Fibroblast of the aortic adventitia (primary cell): ENCODE results near the gene TOLLIP. TPM values are rescaled to one million over a fixed set of nuclear protein-coding genes. Genes with fewer than 3 reads are reported as not detected.

Source experiments
- DNase-seq: peaks from one replicate; pipeline ENCODE4 v3.0.0-alpha.2; 2010; ENCODE audit warnings: low read depth
- H3K4me3 ChIP-seq: 2 replicates; pipeline ENCODE4 v1.5.1; 2011; ENCODE audit warnings: low read depth, mild to moderate bottlenecking, control low read depth, low read length, moderate library complexity
- total RNA-seq: library from RNA; depleted of rRNA; stranded (reverse); fragments of >200 nt; gene quantifications from 2 replicates; pipeline ENCODE4 v1.2.3, GENCODE V29; 2012; ENCODE audit warnings: low replicate concordance
- TF ChIP-seq, protein P1 (sequence below): IDR thresholded peaks from 2 replicates; pipeline ENCODE4 v1.5.1; 2011; ENCODE audit warnings: mild to moderate bottlenecking, low read length, control low read depth, inconsistent platforms; ENCODE audit not compliant: insufficient read depth

The TOLLIP gene
- total RNA-seq, 1 donor: 25.4 TPM

DNA sequence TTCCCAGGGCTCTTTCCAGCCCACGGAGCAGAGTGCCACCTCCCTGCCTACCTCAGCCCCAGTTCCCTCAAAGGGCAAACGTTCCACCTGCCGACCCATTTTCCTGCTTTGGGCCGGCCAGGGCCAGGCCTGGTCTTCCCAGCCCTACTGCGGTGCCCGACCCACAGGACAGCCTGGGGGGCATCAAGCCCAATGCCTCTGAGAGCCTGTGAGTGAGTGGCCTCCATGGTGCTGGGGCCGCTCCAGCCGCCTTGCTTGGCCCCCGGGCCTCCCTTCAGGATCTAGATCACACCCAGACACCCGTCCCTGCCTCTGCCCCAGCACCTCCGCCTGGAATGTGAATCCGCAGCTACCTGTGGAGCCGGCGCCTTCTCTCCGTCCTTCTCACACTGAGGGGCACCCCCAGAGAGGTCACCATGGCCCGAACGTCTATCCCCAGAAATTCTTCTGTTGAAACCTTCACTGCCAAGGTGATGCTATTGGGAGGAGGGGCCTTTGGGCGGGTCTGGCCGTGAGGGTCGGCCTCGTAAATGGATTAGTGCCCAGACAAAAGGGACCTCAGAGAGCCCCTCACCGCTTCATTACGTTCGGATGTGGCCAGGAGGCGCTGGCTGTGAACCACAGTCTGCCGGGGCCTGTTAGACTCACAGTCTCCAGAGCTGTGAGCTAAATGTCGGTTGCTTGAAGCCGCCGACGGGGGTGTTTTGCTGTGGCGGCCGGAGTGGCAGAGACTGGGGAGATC, 44.1 kb upstream of the TOLLIP start:
- no peak overlapping the region for H3K4me3 ChIP-seq
- no peak for DNase-seq
- TF ChIP-seq, protein P1, sequence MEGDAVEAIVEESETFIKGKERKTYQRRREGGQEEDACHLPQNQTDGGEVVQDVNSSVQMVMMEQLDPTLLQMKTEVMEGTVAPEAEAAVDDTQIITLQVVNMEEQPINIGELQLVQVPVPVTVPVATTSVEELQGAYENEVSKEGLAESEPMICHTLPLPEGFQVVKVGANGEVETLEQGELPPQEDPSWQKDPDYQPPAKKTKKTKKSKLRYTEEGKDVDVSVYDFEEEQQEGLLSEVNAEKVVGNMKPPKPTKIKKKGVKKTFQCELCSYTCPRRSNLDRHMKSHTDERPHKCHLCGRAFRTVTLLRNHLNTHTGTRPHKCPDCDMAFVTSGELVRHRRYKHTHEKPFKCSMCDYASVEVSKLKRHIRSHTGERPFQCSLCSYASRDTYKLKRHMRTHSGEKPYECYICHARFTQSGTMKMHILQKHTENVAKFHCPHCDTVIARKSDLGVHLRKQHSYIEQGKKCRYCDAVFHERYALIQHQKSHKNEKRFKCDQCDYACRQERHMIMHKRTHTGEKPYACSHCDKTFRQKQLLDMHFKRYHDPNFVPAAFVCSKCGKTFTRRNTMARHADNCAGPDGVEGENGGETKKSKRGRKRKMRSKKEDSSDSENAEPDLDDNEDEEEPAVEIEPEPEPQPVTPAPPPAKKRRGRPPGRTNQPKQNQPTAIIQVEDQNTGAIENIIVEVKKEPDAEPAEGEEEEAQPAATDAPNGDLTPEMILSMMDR: no peak

DNA sequence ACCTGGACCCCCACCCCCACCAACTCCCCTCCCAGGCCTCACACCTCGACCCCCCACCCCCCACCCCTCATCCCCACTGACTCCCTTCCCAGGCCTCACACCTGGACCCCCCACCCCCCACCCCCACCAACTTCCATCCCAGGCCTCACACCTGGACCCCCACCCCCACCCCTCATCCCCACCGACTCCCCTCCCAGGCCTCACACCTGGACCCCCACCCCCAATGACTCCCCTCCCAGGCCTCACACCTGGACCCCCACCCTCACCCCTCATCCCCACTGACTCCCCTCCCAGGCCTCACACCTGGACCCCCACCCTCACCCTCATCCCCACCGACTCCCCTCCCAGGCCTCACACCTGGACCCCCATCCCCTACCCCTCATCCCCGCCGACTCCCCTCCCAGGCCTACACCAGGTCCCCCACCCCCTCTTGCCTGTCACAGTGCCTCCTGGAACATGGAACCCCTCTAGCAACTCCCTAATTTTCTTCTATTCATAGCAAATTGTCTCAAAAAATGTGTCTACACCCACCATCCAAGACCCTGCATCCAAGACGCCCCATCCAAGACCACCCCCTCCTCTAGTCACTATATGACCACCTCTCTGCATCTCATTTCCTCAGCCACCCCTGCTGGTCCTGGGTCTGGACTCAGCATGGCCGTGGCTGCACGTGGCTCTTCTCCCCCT, 43.4 kb upstream of the TOLLIP start:
- DNase-seq: no peak
- TF ChIP-seq, protein P1: no peak
- no peak overlapping the region for H3K4me3 ChIP-seq

DNA sequence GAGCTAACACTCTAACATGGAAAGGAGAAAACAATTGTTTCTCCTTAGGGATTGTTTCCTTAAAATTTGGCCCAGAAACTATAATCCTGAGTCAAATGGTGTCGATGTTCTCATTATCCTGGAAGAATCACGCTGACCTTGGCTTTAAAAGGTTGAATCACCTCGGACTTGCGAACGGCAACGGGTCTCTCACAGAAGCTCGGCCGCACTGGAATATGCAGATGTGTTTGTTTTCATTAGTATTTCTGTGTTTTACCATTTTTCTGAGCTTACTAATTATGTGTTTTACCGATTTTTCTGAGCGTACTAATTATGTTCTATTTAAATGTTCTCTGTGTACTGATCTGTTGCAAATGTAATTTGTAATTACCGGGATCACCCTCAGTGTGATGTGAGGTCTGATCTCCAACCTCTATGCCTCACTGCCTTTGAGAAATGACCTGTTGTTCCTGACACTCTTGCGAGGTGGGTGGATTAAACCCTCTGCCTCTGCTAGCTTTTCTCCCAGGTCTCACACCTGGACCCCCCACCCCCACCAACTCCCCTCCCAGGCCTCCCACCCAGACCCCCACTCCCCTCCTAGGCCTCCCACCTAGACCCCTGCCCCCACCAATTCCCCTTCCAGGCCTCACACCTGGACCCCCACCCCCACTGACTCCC, 42.0 kb upstream of the TOLLIP start:
- H3K4me3 ChIP-seq: no peak overlapping the region
- TF ChIP-seq, protein P1: no peak
- DNase-seq: no peak

DNA sequence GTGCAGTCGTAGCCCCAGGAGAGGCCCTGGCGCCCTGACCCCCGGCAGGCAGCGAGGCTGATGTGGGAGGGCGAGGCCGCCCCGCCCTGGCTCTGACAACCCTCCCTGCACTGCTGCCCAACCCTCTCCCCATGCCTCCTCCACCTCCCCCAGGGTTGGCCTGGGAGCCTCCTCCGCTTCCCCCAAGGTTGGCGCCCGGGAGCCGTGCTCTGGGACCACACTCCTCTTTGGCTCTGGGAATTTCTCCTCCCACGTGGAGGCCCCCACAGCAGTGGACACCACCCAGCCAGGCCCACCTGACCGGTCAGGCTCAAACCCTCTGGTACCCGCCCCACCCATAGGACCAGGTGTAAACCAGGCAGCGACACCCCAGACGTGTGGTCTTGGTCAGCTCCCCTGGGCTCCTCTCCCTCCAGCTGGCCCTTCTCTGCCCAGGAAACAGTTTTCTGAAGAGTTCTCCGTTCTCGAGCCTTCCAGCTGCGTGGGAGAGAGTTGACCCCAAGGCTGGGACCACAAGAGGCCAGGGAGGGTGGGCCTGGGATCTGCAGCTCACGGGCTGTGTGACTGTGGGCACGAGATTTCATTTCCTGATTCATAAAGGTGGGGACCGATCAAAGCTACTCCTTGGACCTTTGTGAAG, 40.8 kb upstream of the TOLLIP start:
- TF ChIP-seq, protein P1: no peak
- DNase-seq: no peak
- no peak overlapping the region for H3K4me3 ChIP-seq

DNA sequence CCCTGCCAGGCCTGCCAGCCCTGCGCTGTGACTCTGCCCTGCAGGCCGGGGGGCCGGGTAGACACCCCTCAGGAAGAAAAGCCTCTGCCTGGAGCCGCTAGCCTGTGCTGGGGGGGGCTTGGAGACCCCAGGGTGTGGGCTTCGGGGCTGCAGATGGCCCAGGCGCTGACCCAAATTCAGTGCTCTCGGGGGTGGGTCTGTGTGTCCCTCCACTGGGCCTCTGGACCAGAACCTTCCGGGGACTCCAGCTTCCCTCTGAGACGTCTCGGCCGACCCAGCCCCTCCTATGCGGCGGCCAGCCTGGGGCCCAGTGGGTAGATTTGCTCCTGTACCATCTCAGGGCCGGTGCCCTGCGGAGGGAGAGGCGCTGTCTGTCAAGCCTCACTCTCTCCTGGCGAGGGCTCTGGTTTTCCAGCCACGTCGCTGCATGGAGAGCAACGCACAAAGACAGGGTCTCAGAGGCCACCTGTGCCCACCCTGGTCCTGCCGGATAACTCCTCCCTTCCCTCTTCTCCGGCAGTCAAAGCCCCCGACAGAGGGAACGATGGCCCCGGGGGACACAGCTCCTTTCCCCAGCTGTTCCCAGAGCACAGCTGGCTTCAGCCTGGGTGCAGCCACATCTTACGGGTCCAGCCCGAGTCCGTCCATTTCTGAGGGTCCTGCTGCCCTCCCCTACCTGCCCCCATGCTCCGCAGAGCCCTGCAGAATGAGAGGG, 40.1 kb upstream of the TOLLIP start:
- no peak overlapping the region for H3K4me3 ChIP-seq
- TF ChIP-seq, protein P1: no peak
- DNase-seq: no peak

DNA sequence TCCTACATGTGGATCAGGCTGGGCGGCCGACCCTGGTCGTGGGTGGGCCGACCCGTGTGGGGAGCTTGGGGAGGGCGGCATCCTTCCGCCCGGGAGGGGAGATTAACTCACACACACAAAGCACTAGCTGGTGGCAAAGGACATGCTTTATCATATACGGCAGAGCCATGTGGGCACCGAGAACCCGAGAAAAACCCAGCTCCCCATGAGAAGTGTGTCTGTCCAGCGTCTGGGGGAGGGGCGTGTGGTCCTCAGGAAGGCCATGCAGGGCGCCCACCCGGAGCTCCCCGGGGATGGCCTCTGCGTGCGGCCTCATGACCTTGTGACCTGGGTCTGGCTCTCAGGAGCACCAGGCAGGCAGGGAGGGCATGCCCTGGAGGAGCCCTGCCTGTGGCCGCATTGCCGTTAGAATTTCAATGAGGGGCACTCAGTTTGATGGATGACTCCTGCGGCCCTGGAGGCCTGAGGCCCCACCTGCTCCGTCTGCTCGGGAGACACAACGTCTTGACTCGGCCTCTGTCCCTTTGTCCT, 39.4 kb upstream of the TOLLIP start:
- TF ChIP-seq, protein P1: no peak
- no peak overlapping the region for H3K4me3 ChIP-seq
- no peak for DNase-seq
